SK-N-SH treated with all-trans-retinoic acid at 6 μM for 48 hours (cell line): Measurements from ENCODE around the gene ELAVL1.
"Not testable (repeated sequence)": the region's sequence is repeated elsewhere in the genome, so short reads cannot be mapped to it uniquely, and the experiment has no call there.

Experiments used
- ATAC-seq: fragments of 200-7000 bp; cut with Tn5 transposase; 3 replicates; pipeline ENCODE4 v1.9.1; 2020; ENCODE audit warnings: mild to moderate bottlenecking, moderate library complexity
- ARNTL ChIP-seq: fragments of 450-650 bp; formaldehyde crosslinking; IDR thresholded peaks from 2 replicates; pipeline ENCODE4 v1.5.0; 2020; ENCODE audit warnings: low read depth, mild to moderate bottlenecking, moderate library complexity, borderline replicate concordance
- BACH2 ChIP-seq: fragments of 250-450 bp; sonication (Bioruptor Pico); IDR thresholded peaks from 2 replicates; pipeline ENCODE4 v1.9.0; 2021; ENCODE audit warnings: mild to moderate bottlenecking, borderline replicate concordance
- CSDC2 ChIP-seq: fragments of 250-450 bp; sonication (Bioruptor Pico); IDR thresholded peaks from 2 replicates; pipeline ENCODE4 v1.5.0; 2020; ENCODE audit warnings: mild to moderate bottlenecking, moderate library complexity
- CSRNP3 ChIP-seq: fragments of 250-450 bp; sonication (Bioruptor Pico); IDR thresholded peaks from 2 replicates; pipeline ENCODE4 v1.5.1; 2021; ENCODE audit warnings: mild to moderate bottlenecking, moderate library complexity
- ESRRG ChIP-seq: fragments of 250-450 bp; sonication (Bioruptor Pico); IDR thresholded peaks from 2 replicates; pipeline ENCODE4 v1.6.1; 2021; ENCODE audit warnings: mild to moderate bottlenecking
- GLIS3 ChIP-seq: fragments of 250-450 bp; sonication (Bioruptor Pico); IDR thresholded peaks from 2 replicates; pipeline ENCODE4 v1.5.0; 2020; ENCODE audit warnings: mild to moderate bottlenecking, moderate library complexity
- PPARA ChIP-seq: fragments of 250-450 bp; sonication (Bioruptor Pico); IDR thresholded peaks from 2 replicates; pipeline ENCODE4 v1.5.0; 2020; ENCODE audit warnings: mild to moderate bottlenecking, borderline replicate concordance
- RARB ChIP-seq: fragments of 250-450 bp; sonication (Bioruptor Pico); IDR thresholded peaks from 2 replicates; pipeline ENCODE4 v1.8.0; 2021; ENCODE audit warnings: mild to moderate bottlenecking, moderate library complexity
- TCF4 ChIP-seq: fragments of 250-450 bp; sonication (Bioruptor Pico); IDR thresholded peaks from 2 replicates; pipeline ENCODE4 v1.8.0; 2021; ENCODE audit warnings: mild to moderate bottlenecking, moderate library complexity, borderline replicate concordance
- ZC3H10 ChIP-seq: fragments of 250-450 bp; sonication (Bioruptor Pico); IDR thresholded peaks from 2 replicates; pipeline ENCODE4 v1.5.1; 2021; ENCODE audit warnings: mild to moderate bottlenecking, moderate library complexity
- ZFP3 ChIP-seq: fragments of 250-450 bp; sonication (Bioruptor Pico); IDR thresholded peaks from 2 replicates; pipeline ENCODE4 v1.5.0; 2020; ENCODE audit warnings: mild to moderate bottlenecking, moderate library complexity
- ZFP30 ChIP-seq: fragments of 450-650 bp; formaldehyde crosslinking; IDR thresholded peaks from 2 replicates; pipeline ENCODE4 v1.5.0; 2022; ENCODE audit warnings: mild to moderate bottlenecking, moderate library complexity
- ZNF565 ChIP-seq: fragments of 450-650 bp; formaldehyde crosslinking; conservative IDR thresholded peaks from 2 replicates; pipeline ENCODE4 v1.5.0; 2020; ENCODE audit warnings: low read depth, mild to moderate bottlenecking, moderate library complexity
- ZNF70 ChIP-seq: fragments of 450-650 bp; formaldehyde crosslinking; IDR thresholded peaks from 2 replicates; pipeline ENCODE4 v1.5.0; 2020; ENCODE audit warnings: mild to moderate bottlenecking, moderate library complexity
- ZNF8 ChIP-seq: fragments of 450-650 bp; formaldehyde crosslinking; IDR thresholded peaks from 2 replicates; pipeline ENCODE4 v1.5.0; 2020; ENCODE audit warnings: mild to moderate bottlenecking, moderate library complexity
- TF ChIP-seq, protein P1 (sequence below): fragments of 250-450 bp; sonication (Bioruptor Pico); IDR thresholded peaks from 2 replicates; pipeline ENCODE4 v1.8.0; 2020; ENCODE audit warnings: mild to moderate bottlenecking, moderate library complexity, borderline replicate concordance
- TF ChIP-seq, protein P2 (sequence below): fragments of 250-450 bp; sonication (Bioruptor Pico); IDR thresholded peaks from 2 replicates; pipeline ENCODE4 v1.5.1; 2020; ENCODE audit warnings: low read depth, mild to moderate bottlenecking, moderate library complexity

Gene ELAVL1

DNA sequence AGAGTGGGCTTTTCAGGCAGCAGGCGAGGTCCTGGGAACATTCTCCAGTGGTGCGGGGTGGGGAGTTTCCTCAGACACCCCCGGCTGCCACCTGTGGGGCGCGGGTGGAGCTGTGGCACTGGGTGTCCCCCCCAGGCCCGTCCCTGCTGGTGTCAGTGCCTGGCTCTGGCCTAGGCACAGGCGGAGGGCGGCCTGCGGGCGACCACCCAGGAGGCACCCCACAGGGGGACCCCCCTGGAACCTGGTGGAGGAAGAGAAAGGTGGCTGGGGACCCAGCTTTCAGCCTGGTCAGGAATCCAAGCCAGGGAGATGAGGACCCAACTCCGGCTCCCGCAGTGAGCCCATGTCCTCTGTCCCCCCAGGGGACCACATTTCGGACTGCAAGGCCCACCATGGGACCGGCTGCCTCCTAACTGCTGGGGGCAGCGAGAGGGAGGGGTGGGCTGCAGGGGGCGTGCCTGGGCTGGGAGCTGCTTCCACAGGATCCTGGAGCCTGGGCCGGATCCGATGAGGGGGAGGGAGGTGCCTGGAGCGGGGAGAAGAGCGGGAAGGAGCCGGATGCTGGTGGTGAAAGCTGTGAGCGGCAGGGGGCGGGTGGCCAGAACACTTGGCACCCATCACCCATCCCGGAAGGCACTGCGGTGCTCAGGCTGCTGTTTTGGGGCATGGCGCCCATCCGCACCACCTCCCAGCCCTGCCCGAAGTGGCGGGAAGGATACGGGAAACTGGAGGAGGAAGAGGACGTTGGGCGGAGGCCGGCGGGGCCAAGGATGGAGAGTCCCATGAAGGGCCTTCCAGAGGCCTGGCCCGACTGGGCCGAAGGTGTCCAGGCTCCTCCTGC is 74.0 kb downstream of the ELAVL1 start:
- TF ChIP-seq CSDC2 (CRISPR knock-in tag), result no peak
- TF ChIP-seq, protein P1, sequence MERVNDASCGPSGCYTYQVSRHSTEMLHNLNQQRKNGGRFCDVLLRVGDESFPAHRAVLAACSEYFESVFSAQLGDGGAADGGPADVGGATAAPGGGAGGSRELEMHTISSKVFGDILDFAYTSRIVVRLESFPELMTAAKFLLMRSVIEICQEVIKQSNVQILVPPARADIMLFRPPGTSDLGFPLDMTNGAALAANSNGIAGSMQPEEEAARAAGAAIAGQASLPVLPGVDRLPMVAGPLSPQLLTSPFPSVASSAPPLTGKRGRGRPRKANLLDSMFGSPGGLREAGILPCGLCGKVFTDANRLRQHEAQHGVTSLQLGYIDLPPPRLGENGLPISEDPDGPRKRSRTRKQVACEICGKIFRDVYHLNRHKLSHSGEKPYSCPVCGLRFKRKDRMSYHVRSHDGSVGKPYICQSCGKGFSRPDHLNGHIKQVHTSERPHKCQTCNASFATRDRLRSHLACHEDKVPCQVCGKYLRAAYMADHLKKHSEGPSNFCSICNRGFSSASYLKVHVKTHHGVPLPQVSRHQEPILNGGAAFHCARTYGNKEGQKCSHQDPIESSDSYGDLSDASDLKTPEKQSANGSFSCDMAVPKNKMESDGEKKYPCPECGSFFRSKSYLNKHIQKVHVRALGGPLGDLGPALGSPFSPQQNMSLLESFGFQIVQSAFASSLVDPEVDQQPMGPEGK (CRISPR knock-in tag), result no peak
- no peak for ATAC-seq

DNA sequence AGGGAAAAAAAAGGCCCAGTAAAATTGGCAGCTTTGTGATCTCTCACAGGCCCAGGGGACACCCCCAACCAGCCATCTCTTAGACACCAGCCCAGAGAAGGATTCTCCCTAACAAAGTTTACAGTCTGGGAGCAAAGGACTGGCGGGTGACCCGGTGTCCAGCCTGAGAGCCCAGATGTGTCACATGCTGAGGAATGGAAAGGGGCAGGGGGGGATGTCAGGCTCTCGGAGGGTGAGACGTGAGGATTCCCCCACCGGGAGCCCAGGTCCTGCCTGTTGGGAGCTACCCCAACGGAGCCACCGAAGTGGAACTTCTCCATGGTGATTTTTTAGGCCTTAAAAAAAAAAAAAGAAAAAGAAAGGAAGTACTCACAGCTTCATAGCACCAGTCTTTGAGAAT is 74.7 kb downstream of the ELAVL1 start:
- no peak for TF ChIP-seq ZNF70 (CRISPR knock-in tag)
- no peak for TF ChIP-seq ESRRG
- no peak for TF ChIP-seq ZFP30 (CRISPR knock-in tag)
- TF ChIP-seq ZFP3 (CRISPR knock-in tag), result no peak
- no peak for TF ChIP-seq RARB (CRISPR knock-in tag)
- TF ChIP-seq TCF4 (CRISPR knock-in tag), result no peak
- TF ChIP-seq GLIS3, result no peak
- no peak for TF ChIP-seq ZNF565
- no peak for TF ChIP-seq ZC3H10 (CRISPR knock-in tag)
- TF ChIP-seq BACH2, result no peak
- ATAC-seq, result no peak

DNA sequence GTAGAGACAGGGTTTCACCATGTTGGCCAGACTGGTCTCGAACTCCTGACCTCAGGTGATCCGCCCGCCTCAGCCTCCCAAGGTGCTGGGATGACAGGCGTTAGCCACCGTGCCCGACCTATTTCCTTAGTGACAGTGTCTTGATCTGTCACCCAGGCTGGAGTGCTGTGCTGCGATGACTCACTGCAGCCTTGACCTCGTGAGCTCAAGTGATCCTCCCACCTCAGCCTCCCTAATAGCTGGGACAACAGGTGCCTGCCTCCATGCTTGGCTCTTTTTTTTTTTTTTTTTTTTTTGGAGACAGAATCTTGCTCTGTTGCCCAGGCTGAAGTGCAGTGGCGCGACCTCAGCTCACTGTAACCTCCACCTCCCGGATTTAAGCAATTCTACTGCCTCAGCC is 75.4 kb downstream of the ELAVL1 start:
- ATAC-seq, result not testable (repeated sequence)

GRCh38 chr19:7928741-7929701 is 76.4 kb downstream of the ELAVL1 start:
- peak; percentile 59 for ATAC-seq
- TF ChIP-seq ARNTL (CRISPR knock-in tag) (no peak), PPARA (no peak), BACH2 (no peak), RARB (CRISPR knock-in tag) (no peak), ZC3H10 (CRISPR knock-in tag) (no peak), CSRNP3 (CRISPR knock-in tag) (no peak), ZFP3 (CRISPR knock-in tag) (no peak), ZNF8 (CRISPR knock-in tag) (no peak)
- TF ChIP-seq, protein P2, sequence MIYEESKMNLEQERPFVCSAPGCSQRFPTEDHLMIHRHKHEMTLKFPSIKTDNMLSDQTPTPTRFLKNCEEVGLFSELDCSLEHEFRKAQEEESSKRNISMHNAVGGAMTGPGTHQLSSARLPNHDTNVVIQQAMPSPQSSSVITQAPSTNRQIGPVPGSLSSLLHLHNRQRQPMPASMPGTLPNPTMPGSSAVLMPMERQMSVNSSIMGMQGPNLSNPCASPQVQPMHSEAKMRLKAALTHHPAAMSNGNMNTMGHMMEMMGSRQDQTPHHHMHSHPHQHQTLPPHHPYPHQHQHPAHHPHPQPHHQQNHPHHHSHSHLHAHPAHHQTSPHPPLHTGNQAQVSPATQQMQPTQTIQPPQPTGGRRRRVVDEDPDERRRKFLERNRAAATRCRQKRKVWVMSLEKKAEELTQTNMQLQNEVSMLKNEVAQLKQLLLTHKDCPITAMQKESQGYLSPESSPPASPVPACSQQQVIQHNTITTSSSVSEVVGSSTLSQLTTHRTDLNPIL (CRISPR knock-in tag), result no peak

DNA sequence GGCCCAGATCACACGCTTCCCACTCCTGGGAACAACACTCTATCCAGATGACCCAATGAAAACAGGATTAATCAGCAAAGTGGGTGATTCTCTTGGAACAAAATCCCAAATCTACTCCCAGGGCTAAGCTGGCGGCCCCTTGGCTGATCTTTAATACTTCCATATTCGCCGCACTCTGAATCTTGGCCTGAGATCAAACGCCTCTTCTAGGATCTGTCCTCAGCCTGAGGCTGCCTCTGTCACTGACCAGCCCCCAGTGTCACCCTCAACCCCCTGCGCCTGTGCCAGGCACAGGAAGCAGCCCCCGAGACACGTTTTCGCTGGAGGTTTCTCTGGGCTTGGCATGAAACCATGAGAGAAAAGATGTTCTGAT is 77.1 kb downstream of the ELAVL1 start:
- peak; percentile 2; the same call in 2 of the 3 replicates for ATAC-seq
- TF ChIP-seq, protein P2 (CRISPR knock-in tag), result no peak
- peak; percentile 66 for TF ChIP-seq ZNF8 (CRISPR knock-in tag)
